Measurements from ENCODE around the gene RAB29.

RAB29 gene

DNA sequence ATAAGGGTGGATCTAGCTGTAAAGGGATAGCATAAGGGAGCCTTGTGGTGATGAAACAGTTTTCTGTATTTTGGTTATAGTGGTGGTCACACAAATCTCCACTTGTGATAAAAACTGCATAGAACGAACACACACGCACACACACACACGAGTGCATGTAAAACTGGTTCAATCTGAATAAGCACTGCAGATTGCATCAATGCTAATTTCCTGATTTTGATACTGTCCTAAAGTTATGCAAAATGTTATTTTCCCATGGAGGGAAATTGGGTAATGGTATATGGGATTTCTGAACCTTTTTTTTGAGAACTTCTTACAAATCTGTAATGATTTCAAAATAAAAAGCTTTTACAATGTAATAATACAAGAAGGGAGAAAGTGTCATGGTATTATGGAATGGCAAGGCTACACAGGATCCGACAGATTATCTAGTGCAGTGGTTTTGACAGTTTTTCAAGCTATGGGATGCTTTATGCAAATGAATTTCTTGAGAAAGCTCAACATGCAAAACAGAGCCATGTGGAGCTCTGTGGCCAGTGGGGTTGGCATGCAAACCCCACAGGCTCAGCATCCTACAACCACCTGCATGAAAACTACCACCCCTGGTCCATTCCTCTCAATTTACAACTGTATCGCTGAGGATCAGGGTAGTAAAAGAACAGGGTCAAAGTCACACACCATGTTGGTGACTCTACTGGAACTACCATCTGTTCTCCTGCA lies 18.9 kb upstream of the RAB29 start:
- no peak for FAIRE-seq

- FAIRE-seq = no peak
These were observed 17.8 kb upstream of the RAB29 start for GRCh38 chr1:205792961-205793673.

DNA sequence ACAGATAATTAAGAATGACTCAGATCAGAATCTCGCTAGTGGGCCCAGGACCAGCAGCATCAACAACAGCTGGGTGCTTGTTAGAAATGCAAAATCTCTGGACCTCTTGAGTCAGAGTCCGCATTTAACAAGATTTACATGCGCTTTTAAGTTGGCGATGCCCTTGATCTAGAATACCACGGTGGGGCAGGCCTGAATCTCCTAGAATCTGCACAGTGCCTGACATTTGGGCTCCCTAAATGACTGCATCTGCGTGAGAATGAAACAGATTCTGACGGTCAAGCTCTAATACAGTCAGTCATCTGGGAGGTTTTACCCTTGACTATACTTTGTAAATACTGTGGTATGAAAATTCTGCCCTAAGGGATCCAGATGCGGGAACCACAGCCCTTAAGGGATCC lies 17.2 kb upstream of the RAB29 start:
- FAIRE-seq = no peak

DNA sequence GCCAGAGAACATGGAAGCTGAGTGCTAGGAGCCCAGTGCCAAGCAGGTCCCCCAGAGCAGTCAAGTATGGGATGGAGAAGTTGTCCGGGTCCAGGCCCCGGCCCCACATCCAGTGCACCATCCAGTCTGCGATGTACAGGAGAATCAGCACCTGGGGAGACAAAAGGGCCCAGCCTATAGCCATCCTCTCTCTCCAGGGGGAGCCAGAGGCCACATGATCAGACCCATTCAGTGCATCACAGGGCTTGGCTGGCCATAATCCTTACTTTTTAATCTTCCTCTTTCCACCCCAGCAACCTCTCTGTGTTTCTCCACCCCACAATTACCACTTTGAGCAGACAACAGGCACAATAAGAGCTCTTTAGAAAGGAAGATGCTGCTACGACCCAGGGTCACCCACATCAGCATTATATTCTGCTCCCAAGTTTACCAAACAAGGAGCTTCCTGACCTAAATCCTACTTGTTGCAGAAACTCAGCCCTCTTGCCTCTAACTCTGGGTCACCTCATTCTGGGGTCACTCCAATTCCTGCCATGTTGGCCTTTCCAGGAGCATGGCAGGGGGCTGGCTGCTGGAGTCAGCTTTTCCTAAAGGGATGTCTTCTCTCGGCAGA lies 16.4 kb upstream of the RAB29 start:
- FAIRE-seq = no peak

DNA sequence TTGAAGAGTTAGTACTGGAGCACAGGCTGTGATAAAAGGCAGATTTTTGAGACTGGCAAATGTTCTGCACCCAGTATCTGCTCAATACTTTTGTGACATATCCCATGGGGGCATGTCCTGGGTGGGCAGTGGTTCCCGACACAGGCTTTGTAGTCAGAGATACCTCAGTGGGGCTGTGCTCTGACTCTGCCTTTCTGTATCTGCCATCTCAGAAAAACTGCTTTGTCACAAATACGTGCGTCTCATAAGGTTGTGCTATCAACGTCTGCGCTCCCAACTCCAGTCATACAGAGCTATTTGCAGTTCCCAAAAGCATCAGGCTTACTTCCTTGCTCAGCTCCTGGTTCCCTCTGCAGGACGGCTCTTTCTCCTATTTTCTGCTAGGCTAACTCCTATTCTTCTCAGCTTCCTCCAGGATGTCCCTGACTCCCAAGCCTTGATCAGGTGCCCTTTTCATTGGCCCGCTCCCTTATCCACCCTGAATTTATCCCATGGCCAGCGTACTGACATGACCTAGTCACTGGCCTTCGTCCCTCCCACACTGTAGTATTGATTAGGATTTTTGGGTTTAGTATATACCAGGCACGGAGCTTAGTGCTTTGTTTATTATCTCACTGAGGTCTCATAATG lies 12.1 kb upstream of the RAB29 start:
- FAIRE-seq = no peak

DNA sequence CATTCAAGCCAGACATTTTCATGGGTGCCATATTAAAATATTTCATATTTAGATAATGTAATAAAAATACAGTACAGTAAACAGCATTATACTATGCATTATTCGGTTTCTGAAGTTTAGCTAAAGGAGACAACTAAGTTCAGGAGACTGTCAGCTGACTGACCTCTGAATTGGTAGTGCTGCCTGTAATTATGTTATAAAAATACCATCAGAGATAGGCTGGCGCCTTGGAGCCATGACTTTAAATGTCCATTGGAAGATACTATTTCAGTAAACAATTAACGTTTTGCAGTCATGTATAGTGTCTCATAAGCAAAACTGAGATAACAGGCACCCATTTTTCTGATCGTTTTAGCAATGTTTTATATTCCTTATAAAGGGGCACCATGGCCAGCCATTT lies 11.3 kb upstream of the RAB29 start:
- FAIRE-seq = no peak

GRCh38 chr1:205785446-205785845 lies 10.2 kb upstream of the RAB29 start:
- FAIRE-seq = no peak

- no peak for FAIRE-seq
These were observed 8.6 kb upstream of the RAB29 start for GRCh38 chr1:205783904-205784303.

DNA sequence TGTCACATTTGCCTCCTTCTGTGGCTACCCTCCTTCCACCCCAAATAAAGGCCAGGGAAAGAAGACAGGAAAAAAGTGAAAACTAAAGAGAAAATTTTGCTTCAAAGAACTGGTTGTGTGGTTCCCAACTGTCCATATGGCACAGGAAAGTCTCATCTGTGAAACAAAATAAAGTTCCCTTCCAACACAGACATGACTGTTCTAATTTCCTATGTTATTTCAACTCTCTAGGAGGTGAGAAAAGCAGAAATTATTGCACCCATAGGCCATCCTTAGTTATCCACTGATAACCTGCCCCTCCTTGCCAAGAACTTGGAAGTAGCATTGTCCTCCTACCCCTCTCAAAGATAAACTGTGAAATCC lies 8.1 kb upstream of the RAB29 start:
- FAIRE-seq = no peak

- no peak for FAIRE-seq
These were observed 7.5 kb upstream of the RAB29 start for GRCh38 chr1:205782627-205783432.

- no peak for FAIRE-seq
These were observed 5.1 kb upstream of the RAB29 start for GRCh38 chr1:205780335-205780734.

DNA sequence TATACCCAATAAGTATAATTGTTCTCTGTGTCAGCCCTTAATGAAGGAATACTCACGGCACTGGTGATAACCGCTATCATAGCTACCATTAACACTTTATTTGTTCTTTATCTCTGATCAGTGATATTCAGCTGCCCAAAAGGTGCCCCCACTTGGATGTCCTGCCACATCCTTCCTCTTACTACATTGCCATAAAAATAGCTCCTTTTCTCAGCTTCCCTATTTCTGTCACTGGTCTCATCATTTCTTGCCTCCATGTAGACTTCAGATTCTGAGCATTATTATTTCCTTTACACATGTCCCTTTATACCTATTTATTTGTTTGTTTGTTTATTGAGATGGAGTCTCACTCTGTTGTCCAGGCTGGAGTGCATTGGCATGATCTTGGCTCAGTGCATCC lies 2.7 kb upstream of the RAB29 start:
- FAIRE-seq = no peak

- FAIRE-seq = no peak
These were observed 405 bp upstream of the RAB29 start for GRCh38 chr1:205775717-205776056.

GRCh38 chr1:205774198-205775014 lies 876 bp downstream of the RAB29 start:
- no peak for FAIRE-seq

- FAIRE-seq = no peak
These were observed 2.7 kb downstream of the RAB29 start for GRCh38 chr1:205772607-205773032.

DNA sequence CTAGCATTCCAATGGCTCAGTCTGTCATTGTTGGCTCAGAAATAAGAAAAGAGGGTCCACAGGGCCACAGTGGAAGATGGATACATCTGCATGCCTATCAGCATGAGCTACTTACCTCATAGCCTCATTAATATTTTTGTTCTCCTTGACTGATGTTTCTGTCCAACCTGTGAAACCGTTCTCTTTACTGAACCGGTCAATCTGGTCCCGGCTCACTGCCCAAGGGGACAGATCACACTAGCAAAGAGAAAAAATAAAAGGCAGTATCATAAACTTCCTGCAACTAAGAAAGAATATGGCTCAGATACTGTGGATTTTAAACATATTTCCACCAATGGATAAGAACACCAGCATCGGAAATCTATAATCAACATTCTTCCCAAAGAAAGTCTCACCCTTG lies 4.7 kb downstream of the RAB29 start:
- FAIRE-seq = no peak

DNA sequence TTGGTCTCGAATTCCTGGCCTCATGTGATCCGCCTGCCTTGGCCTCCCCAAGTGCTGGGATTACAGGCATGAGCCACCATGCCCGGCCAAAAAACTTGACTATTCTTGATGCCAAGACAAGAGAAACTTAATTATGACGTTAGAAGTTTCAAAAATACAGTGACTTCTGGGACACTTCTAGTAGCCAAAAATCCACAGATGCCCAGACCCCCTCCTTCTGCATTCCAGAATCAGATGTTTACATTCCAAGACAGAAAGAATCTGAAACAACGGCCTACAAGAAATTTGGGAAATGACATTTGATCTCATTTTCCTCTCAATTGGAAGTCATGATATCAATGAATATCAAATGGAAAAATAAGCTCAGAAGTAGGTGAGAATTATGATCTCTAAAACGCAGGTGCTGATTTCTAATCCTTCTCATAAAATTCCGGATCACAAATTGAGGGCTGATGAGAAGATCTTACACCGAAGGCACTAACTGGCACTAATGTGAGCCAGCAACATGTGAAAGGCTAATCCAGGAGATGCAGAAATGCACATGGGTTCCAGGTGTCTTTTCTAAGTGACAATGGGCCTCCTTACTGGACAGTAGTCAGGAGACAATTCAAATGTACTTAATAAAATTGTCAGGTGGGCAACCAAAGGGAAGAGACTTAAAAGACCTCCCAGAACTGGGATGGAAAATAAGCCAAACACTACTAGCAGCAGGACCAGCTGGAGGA lies 5.5 kb downstream of the RAB29 start:
- no peak for FAIRE-seq

GRCh38 chr1:205767248-205767647 lies 8.0 kb downstream of the RAB29 start:
- FAIRE-seq = no peak

GRCh38 chr1:205766570-205766969 lies 8.7 kb downstream of the RAB29 start:
- no peak for FAIRE-seq

GRCh38 chr1:205766038-205766437 lies 9.2 kb downstream of the RAB29 start:
- FAIRE-seq = no peak

DNA sequence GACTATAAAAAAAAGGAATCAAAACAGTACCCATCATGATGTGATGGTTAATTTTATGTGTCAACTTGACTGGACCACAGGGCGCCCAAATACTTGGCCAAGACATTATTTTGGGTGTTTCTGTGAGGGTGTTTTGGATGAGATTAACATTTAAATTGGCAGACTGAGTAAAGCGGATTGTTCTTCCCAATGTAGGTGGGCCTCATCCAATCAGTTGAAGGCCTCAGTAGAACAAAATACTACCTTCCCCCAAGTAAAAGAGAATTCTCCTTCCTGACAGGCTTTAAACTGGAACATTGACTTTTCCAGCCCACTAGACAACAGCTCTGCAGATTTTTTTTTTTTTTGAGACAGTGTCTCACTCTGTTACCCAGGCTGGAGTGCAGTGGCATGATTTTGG lies 10.7 kb downstream of the RAB29 start:
- no peak for FAIRE-seq

DNA sequence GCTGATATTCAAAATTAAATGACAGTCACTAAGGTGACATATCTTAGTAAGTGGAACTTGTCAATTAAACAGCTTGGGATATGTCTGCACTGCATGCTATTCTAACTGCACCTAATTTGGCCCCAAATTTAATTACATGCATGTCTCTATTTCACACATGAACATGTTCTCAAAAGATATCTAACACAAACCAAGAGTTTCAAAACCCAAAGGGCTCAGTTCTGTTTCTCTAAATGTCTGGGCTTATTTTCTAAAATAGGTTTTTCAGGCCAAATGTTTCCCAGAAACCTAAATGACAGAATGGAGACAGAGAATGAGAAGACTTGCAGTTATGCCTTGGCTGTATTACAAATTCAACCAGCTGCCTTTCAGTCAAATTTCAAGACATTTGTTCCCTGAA lies 11.3 kb downstream of the RAB29 start:
- no peak for FAIRE-seq
